Type B pancreatic cell (in vitro differentiated cells): ENCODE results near the gene PARD3. TPM values are rescaled to one million over a fixed set of nuclear protein-coding genes. Genes with fewer than 3 reads are reported as not detected.
A peak's percentile ranks its signal among the peaks of the same experiment; 100 is the strongest.

Experiments used
- DNase-seq: peaks from one replicate; pipeline ENCODE4 v3.0.0; 2021; ENCODE audit warnings: mixed read lengths; ENCODE audit not compliant: unreplicated experiment; ENCODE audit errors: extremely low spot score
- H3K27ac Mint-ChIP-seq: 2 replicates; pipeline ENCODE4 v1.8.0; 2021; ENCODE audit warnings: mild to moderate bottlenecking, mixed read lengths
- H3K27me3 Mint-ChIP-seq: 2 replicates; pipeline ENCODE4 v1.8.0; 2021; ENCODE audit warnings: mixed read lengths
- H3K36me3 Mint-ChIP-seq: 2 replicates; pipeline ENCODE4 v1.8.0; 2021; ENCODE audit warnings: mixed read lengths
- H3K4me1 Mint-ChIP-seq: one replicate; pipeline ENCODE4 v1.8.0; 2021; ENCODE audit warnings: mixed read lengths; ENCODE audit not compliant: unreplicated experiment
- H3K4me3 Mint-ChIP-seq: 2 replicates; pipeline ENCODE4 v1.8.0; 2021; ENCODE audit warnings: mild to moderate bottlenecking, mixed read lengths
- H3K9me3 Mint-ChIP-seq: 2 replicates; pipeline ENCODE4 v1.8.0; 2021; ENCODE audit warnings: mixed read lengths
- total RNA-seq: library from RNA; stranded (reverse); gene quantifications from 2 replicates; pipeline ENCODE4 v1.2.1, GENCODE V29; 2021; ENCODE audit warnings: low replicate concordance
- TF ChIP-seq, protein P1 (sequence below): fragments of 200-600 bp; sonication (generic); conservative IDR thresholded peaks from 2 replicates; pipeline ENCODE4 v1.5.0; 2021; ENCODE audit warnings: antibody characterized with exemption, mild to moderate bottlenecking

PARD3 gene
- total RNA-seq, 1 donor from 2014 or later: 52.3 TPM

DNA sequence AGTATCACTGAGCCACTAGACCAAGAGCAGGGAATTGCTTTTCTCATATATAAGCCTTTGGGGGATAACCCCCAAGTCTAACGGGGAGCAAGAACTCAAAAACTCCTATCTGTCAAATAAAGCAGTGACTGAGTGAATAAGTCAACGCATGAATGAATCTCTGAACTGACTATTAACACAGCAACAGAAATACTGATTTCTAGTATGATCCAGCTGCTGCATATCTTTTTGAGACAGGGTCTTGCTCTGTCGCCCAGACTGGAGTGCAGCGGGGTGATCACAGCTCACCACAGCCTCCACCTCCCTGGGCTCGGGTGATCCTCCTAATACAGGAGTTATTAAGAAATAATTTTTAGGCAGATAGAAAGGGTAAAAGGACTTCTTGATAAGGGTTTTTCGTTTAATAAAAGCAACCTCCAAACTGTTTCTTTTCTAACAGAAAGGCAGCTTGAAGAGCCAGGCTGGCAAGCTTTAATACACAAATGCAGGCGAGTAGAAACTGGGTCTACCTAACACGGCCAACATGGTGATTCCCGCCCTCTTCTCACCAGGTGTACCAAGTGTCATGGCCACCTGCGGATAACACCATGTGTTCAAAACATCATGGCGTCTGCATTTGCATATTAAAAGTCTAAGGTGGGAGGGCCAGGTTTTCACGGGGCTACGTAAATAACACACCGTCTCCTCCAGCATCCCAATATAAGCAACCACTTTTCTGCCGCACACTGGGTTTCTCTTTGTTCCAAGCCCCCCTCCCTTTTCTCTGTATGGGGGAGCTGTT is 631.9 kb downstream of the PARD3 start:
- Mint-ChIP-seq H3K4me3 (peak overlapping the region; percentile 28), H3K9me3 (no peaks in the 10 kb centered on the region), H3K4me1 (peaks cover 71% of the 10 kb centered on the region), H3K27ac (no peak overlapping the region), H3K36me3 (no peaks in the 10 kb centered on the region), H3K27me3 (peaks cover 6% of the 10 kb centered on the region)
- DNase-seq: no peak
- TF ChIP-seq, protein P1, sequence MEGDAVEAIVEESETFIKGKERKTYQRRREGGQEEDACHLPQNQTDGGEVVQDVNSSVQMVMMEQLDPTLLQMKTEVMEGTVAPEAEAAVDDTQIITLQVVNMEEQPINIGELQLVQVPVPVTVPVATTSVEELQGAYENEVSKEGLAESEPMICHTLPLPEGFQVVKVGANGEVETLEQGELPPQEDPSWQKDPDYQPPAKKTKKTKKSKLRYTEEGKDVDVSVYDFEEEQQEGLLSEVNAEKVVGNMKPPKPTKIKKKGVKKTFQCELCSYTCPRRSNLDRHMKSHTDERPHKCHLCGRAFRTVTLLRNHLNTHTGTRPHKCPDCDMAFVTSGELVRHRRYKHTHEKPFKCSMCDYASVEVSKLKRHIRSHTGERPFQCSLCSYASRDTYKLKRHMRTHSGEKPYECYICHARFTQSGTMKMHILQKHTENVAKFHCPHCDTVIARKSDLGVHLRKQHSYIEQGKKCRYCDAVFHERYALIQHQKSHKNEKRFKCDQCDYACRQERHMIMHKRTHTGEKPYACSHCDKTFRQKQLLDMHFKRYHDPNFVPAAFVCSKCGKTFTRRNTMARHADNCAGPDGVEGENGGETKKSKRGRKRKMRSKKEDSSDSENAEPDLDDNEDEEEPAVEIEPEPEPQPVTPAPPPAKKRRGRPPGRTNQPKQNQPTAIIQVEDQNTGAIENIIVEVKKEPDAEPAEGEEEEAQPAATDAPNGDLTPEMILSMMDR: no peak

DNA sequence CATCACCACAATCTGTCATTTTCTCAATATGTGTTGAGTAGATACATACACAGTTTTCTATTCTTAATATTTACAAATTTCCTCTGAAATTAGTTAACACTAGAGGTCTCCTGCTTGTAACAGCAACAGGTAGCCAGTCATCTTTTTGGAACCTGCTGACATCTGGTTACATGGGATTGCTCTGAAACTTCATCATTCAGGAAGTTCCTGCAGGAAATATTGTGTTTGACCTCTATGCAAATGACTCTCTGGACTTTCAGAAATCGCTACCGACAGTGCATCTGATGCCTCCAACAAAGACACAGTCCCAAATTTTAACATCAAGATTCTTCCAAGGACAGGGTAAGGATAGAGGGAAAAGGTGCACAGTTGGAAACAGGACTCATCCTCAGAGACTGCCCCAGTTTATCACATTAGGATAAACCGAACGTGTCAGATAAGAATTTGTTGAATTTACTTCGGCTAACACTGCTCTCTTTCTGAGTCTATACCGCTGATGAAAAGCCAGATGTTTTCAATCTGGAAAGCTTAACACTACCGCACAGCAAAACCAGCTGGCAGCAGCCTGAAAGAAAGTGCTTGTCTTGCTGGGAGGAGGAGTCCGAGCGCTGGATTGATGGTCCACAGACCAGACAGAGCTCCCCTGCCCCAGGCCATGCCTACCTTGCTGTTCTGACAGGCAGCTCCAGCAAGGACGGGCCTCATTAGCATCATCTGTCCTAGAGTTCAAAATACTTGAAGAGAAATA is 633.4 kb downstream of the PARD3 start:
- Mint-ChIP-seq H3K27me3 (peaks cover 8% of the 10 kb centered on the region), H3K36me3 (no peaks in the 10 kb centered on the region), H3K4me1 (peaks cover 74% of the 10 kb centered on the region), H3K4me3 (peak overlapping the region; percentile 75), H3K27ac (peak overlapping the region; percentile 65), H3K9me3 (no peaks in the 10 kb centered on the region)
- DNase-seq: no peak
- TF ChIP-seq, protein P1: no peak

GRCh38 chr10:34180749-34181148 is 634.3 kb downstream of the PARD3 start:
- peaks cover 72% of the 10 kb centered on the region for H3K4me1 Mint-ChIP-seq
- no peak overlapping the region for H3K27ac Mint-ChIP-seq
- H3K27me3 Mint-ChIP-seq: peaks cover 9% of the 10 kb centered on the region
- H3K9me3 Mint-ChIP-seq: no peaks in the 10 kb centered on the region
- H3K4me3 Mint-ChIP-seq: no peak overlapping the region
- TF ChIP-seq, protein P1: no peak
- no peaks in the 10 kb centered on the region for H3K36me3 Mint-ChIP-seq
- no peak for DNase-seq

DNA sequence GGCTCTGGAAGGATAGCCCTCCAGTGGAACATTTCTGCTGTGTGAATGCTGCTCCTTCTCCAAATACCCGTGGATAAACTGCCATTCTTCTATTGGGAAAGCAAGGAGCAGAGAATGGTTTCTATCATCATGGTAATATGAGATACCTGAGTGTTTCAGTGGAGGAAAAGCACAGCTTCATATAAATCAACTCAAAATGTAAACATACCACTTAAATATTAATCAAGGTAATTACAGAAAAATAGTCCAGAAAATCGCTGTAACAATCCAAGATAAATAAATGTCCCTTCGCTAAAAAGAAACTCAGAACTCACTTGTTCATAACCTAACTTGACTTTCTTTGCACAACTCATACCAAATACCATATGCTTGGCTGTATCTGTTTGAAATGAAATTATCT is 635.8 kb downstream of the PARD3 start:
- Mint-ChIP-seq H3K4me3 (no peak overlapping the region), H3K27me3 (peaks cover 9% of the 10 kb centered on the region), H3K36me3 (no peaks in the 10 kb centered on the region), H3K4me1 (peaks cover 59% of the 10 kb centered on the region), H3K9me3 (no peaks in the 10 kb centered on the region), H3K27ac (peak overlapping the region; percentile 35)
- no peak for DNase-seq
- TF ChIP-seq, protein P1: no peak

DNA sequence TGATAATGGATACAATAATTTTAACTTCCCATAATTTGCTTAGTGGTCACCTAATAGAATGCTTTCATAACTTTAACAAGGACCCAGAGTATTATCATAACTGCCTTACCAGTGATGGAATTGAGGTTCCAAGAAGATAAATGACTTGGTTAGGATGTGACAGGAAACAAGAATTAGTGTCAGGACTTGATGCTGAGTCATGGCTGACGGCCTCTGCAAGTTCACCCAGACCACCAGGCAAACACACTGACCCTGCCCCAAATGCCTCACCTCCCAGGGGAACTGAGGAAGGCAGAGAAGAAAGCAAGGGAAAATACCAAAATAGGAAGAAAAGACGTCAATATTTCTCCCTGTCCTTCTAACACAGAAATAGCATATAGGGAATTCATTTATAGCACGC is 636.3 kb downstream of the PARD3 start:
- H3K9me3 Mint-ChIP-seq: no peaks in the 10 kb centered on the region
- TF ChIP-seq, protein P1: no peak
- H3K4me1 Mint-ChIP-seq: peaks cover 53% of the 10 kb centered on the region
- H3K36me3 Mint-ChIP-seq: no peaks in the 10 kb centered on the region
- H3K4me3 Mint-ChIP-seq: peak overlapping the region; percentile 20
- peaks cover 9% of the 10 kb centered on the region for H3K27me3 Mint-ChIP-seq
- H3K27ac Mint-ChIP-seq: peak overlapping the region; percentile 35
- no peak for DNase-seq
